Tibial nerve (tissue), 4 donors: ENCODE data around the gene ADIPOR2.
"Not testable (repeated sequence)": the region's sequence is repeated elsewhere in the genome, so short reads cannot be mapped to it uniquely, and the experiment has no call there.

Source experiments
- CTCF ChIP-seq, 5 experiments: fragments of 200-600 bp in 3 of 5; fragments of 450-650 bp in 2 of 5; sonication (generic) in 3 of 5; IDR thresholded peaks; one replicate each; pipeline ENCODE4 v1.5.1; 2016 to 2019; ENCODE audit warnings: antibody characterized with exemption in 5 of 5, mild to moderate bottlenecking in 3 of 5, moderate library complexity in 2 of 5
- EP300 ChIP-seq, 2 donors: sonication (generic); formaldehyde crosslinking; IDR thresholded peaks; one replicate each; pipeline ENCODE4 v1.6.1; 2017; ENCODE audit warnings: antibody characterized with exemption in 2 of 2, mild to moderate bottlenecking in 1 of 2
- POLR2A ChIP-seq, 2 donors: fragments of 450-650 bp; IDR thresholded peaks; one replicate each; pipeline ENCODE4 v1.6.1; 2017; ENCODE audit warnings: antibody characterized with exemption in 2 of 2, mild to moderate bottlenecking in 2 of 2, moderate library complexity in 2 of 2

GRCh38 chr12:1712305-1712704, 21.4 kb downstream of the ADIPOR2 start:
- not testable (repeated sequence) for TF ChIP-seq CTCF, POLR2A, EP300 (IDR thresholded peaks at IDR 0.05)
